Measurements from ENCODE around the gene CASTOR1. TPM values are rescaled to one million over a fixed set of nuclear protein-coding genes. Genes with fewer than 3 reads are reported as not detected.

CASTOR1 gene
- polyA plus RNA-seq, 4 donors = 8.7 to 15.9 (median 12.8) TPM

GRCh38 chr22:30286331-30286730 lies 3.0 kb downstream of the CASTOR1 start:
- DNase-seq (ENCODE audit: low read depth in 4 of 4, low spot score in 2 of 4) = no peak

- DNase-seq (ENCODE audit: low read depth in 4 of 4, low spot score in 2 of 4) = no peak
Measured at GRCh38 chr22:30285846-30286200, 3.5 kb downstream of the CASTOR1 start.

DNA sequence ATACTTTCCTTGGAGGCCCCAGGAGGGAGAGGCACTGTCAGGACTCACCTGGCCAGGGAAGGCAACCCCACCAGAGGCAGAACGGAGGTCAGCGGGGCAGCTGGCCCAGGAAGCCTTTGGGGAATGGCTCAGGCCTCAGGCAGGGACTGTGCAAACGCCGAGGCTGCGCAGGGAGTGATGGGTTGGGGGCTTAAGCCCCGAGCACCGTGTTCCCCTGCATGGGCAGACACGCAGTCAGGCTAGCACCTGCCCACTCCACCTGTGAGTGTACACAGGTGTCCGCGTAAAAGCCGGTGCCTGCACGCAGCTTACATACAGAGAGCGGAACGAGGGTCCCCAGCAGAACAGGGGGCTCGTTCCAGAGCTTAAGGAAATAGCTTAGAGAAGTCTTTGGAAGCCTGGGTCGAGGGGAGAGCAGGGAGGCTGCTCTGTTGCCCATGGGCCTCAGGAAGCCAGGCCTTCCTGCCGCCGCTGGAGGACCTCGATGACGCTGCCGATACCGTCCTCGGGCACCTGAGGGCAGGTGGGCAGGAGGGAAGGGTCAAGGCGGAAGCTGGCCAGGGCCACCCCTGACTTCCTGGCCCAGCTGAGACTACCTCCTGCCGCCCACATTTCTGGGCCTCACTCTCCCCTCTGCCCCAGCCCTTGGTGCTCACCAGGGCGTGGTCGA lies 4.0 kb downstream of the CASTOR1 start:
- DNase-seq (ENCODE audit: low read depth in 4 of 4, low spot score in 2 of 4) = no peak

DNA sequence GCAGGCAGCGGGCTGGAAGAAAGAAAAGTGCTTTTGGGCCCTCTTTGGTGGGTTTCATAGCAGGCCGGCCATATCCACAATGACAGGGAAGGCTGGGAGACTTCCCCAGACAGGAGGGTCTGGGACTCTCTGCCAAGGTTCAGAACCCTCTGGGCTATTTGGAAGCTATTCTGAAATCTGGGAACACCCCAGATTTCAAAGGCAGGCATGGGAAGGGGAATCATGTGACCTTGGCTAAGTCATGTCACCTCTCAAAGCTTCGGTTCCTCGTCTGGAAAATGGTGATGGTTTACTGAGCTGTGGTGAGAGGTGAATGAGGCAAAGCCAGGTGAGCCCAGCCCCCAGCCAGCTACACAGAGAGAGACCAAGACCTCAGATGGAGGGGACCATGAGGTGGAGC lies 4.6 kb downstream of the CASTOR1 start:
- DNase-seq (ENCODE audit: low read depth in 4 of 4, low spot score in 2 of 4) = no peak

DNA sequence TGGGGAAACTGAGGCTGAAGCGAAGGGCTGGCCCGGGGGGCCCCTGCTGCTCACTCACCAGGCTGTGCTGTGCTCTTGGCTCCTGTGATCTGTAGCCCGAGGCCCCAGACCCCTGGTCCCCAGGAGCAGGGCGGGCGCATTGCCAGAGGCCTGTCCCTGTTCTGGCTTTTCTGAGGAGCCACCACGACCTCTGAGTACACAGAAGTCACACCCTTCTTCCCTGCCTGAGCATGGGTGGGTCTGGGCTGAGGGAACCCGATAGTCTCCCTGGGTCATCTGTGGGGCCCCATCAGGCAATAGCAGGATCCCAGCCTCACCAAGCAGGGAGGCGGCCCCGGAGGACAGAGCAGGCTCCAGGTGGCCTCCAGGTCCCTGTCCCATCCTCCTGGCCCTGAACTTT lies 5.1 kb downstream of the CASTOR1 start:
- DNase-seq (ENCODE audit: low read depth in 4 of 4, low spot score in 2 of 4) = no peak

GRCh38 chr22:30283342-30283741 lies 6.0 kb downstream of the CASTOR1 start:
- DNase-seq (ENCODE audit: low read depth in 4 of 4, low spot score in 2 of 4) = no peak

DNA sequence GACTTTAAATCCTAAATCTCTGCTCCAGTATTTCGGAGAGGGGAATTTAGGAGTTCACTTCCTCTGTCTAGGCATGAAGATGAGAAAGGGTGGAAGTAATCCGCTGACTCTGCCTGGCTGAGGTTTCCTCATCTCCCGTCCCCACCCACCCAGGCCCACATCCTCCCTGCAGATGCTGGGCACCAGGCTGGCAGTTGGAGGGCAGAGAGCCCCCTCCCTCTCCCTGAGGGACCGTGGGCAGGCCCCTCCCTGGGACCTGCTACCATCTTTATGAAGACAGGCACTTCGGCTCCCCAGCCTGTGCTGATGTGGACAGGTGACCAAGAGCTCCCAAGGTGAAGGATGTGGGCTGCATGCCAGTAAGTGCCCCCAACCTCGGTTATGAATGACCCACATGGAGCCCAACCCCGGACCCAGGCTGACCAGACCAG lies 6.7 kb downstream of the CASTOR1 start:
- DNase-seq (ENCODE audit: low read depth in 4 of 4, low spot score in 2 of 4) = no peak

GRCh38 chr22:30280505-30280904 lies 8.8 kb downstream of the CASTOR1 start:
- no peak for DNase-seq (ENCODE audit: low read depth in 4 of 4, low spot score in 2 of 4)

- DNase-seq (ENCODE audit: low read depth in 4 of 4, low spot score in 2 of 4) = no peak
Measured at GRCh38 chr22:30279932-30280331, 9.4 kb downstream of the CASTOR1 start.

DNA sequence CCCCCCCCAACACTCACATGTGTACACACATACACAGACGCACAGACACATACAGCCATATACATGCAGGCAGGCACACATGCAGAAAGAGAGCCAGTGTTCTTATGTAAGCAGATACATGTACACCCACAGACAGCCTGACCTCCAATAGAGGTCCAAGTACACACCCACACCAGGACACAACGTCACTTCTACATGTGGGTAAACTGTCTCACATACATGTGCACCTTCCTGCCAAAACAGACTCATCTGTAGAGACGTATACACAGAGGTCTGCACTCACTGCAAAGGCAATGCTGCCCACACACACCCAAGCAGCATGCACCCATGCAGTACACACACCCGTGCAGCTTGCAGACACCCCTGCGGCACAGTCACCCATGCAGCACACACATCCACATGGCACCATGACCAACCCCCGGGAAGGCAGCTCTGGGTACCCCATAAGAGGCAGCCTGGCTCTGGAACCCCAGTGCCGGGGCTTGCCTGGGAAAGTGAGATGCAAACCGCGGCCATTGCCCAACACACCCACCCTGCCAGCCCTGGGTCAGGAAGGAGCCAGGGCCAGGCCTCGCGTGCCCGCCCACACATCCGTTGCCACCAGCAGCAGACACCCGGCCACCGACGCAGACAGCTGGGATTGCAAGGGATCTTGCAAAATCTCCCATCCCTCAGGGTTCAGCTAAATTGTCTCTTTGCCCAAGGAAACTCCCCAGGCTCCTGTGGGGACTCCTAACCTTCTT lies 10.1 kb downstream of the CASTOR1 start:
- DNase-seq (ENCODE audit: low read depth in 4 of 4, low spot score in 2 of 4) = no peak

DNA sequence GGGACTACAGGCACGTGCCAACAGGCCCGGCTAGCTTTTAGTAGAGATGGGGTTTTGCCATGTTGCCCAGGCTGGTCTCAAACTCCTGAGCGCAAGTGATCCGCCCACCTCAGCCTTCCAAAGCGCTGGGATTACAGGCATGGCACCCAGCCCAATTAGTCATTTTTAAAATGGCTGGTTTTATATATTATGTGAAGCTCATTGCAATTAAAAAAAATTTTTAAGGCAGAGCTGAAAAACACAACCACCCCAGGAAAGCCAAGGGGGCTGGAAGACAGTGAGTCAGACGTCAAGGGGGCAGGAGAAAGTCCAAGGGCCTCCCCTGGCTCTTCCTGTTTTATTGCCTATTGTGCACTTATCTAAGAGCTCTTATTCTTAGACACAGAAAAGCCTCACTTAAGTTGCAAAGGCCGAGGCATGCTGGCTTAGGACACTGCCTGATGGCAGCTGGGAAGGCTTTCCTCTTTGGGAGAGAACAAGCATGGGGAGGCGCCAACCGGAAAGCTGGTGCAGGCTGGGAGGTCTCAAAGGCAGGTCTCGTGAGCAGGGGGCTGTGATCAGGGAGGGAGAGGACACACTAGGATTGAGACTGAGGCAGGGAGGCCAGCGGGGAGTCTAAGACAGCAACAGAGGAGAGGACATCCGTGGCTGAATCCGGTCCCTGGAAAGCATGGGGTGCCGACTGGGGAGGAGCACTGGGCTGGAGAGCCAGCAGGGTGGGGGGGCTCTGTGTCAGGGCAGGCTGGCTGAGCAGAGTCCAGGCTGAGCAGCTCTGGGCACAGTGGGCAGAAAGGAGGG lies 11.6 kb downstream of the CASTOR1 start:
- DNase-seq (ENCODE audit: low read depth in 4 of 4, low spot score in 2 of 4) = no peak

DNA sequence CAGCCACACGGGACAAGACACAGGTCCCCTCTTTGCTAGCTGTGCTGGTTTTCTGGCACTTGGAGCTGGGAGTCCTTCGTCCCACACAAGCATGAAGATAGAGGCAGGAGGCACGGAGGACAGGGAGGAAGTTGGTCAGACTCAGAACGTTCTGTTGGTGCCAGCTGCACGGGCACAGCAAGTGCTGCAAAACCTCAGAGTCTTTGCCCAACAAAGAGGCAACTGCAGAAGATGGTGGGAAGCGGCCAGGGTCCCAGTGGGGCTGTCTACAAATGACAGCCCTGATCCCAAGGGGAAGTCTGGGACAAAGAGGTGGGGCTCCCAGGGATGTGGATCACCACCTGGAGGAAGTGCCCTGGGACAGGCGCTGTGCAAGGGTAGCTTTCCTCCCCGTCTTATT lies 13.3 kb downstream of the CASTOR1 start:
- DNase-seq (ENCODE audit: low read depth in 4 of 4, low spot score in 2 of 4) = no peak

DNA sequence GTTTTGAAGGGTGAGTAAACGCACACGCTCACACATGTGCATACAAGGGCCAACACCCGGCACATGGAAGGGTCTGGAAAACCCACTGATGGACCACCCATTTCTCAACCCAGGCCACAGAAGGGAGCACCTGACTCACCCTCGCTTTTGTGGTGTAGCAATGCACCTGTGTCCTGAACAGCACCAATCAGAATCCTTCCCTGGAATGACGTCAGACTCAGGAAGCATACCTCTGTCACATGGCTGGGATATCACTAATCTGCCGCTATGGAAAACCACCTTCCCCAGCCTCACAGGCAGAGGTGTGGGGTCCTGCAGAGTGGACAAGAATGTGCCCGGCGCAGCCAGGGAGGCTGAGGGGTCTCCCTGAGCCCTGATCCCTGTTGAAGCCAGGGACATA lies 13.7 kb downstream of the CASTOR1 start:
- no peak for DNase-seq (ENCODE audit: low read depth in 4 of 4, low spot score in 2 of 4)

DNA sequence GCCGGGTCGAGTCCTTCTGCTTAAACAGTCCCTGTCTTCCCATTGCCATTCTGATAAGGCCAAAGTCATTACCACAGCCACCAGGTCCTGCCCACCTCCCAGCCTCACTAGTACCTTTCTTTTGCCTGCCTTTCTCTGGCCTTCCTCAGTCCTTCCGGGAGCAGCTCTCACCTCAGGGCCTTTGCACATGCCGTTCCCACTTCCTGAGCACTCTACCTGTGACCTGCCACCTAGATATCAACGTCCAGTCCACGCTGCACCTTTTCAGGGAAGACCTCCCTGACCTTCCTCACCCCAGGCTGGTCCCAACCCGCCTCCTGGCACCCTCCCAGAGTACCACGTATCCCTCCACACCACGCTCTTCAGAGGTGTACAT lies 14.9 kb downstream of the CASTOR1 start:
- DNase-seq (ENCODE audit: low read depth in 4 of 4, low spot score in 2 of 4) = no peak

DNA sequence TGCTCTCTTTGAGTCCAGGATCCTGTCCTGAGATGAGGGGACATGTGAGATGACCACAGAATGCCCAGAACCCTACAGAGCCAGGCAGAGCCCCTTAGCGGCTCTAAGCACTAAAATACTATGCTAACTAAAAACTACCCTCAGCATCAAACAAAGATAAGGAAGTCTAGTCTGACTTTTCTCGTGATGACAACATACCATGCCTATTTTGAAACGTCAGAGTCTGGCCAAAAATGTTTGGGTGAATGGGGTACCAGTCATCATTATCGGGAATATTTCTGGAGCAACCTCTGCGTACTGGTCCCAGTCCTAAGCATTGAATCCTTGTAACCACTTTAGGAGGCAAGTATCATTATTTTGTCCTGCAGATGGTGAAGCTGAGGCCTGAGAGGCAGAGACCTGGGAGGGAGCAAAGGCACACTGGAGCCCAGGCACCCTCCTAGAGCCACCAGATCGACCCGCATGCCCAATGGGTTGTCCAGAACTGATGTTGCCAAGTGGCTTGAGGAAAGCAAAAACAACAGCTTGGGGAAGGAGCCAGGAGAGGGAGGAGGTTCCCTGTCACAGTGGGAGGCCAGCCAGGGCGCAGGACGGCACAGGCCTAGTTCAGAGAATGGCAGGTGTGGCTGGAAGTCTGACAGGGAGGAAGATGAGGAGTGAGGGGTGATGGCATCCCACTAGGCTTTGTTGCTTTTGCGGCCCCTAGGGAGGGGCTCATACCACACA lies 15.4 kb downstream of the CASTOR1 start:
- DNase-seq (ENCODE audit: low read depth in 4 of 4, low spot score in 2 of 4) = no peak

- no peak for DNase-seq (ENCODE audit: low read depth in 4 of 4, low spot score in 2 of 4)
Measured at GRCh38 chr22:30272781-30273601, 16.3 kb downstream of the CASTOR1 start.

DNA sequence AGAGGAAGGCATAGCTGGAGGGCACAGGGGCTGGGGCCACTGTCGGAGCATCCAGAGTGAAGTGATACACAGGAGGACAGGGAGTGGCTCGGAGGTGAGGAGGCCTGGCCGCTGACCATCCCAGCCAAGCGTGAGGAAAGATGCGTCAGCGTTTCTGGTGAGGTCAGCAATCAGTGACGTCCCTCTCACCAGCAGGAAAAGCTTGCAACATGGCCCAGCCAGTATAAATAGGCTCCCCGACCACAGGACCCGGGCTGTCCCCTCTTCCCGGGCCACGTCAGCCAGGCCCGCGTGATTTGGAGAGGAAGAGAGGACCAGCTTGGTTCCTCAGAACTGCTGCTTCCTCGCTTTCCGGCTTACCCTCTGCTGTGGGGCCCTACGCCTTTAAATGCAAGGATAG lies 18.5 kb downstream of the CASTOR1 start:
- DNase-seq (ENCODE audit: low read depth in 4 of 4, low spot score in 2 of 4) = no peak

DNA sequence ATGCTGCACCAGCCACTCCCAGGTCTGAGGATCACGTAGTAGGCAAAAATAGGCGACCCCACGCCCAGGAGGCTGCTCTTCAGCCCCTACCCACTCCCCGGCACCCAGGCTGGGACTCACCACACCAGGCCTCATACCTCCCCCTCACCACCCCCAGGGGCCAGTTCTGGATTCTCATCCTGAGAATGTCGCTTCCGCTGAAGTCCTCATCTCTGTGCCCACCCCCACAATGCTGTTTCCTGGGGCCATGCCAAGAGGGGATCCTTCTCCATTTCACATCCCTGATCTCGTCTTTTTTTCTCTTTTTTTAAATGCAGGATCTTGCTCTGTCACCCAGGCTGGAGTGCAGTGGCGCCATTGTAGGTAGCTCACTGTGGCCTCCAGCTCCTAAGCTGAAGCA lies 21.0 kb downstream of the CASTOR1 start:
- DNase-seq (ENCODE audit: low read depth in 4 of 4, low spot score in 2 of 4) = no peak

DNA sequence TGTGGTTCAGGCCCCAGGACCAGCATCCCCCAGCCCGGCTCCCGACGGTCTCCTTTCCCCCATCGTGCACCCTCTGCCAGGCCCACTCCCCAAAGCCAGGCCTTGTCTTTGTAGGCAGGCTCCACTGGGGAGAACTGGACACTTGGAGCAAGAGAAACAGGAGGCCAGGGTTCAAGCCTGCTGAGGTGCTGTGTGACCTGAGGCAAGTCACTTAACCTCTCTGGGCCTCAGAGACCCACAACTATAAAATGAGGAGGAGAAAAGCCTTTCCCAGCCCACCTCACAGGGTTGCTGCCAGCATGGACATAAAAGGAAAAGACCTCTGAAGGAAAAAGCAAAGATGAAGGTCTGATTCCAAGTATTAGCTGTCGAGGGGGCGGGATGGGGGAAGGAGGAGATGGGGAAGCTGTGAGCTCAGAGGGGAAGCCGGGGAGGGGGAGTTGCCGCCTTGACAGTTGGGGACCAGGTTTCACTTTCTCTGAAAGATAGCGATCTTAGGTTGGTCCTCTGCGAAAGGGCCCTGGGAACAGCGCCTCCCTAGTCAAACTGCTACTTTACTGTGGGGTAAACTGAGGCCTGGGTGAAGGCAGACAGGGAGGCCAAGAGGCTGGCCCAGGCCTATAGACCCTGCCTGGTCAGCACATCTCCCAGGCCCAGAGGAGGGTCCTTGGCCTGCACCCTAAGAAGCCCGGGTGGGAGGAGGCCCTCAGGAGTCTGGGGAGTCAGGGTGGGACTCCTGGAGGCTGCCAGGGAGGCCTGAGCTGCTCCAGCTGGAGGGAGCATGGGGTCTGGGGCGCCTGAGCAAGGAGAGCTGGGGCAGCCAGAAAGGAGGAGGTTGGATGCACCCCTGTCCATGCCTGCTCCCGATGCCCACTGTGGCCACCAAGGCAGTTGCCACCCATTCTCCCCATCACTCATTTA lies 21.7 kb downstream of the CASTOR1 start:
- DNase-seq (ENCODE audit: low read depth in 4 of 4, low spot score in 2 of 4) = no peak

Data from left renal cortex interstitium (tissue), 4 donors.